RWPE2 (cell line): ENCODE data around the gene CMIP.

Source experiments
- ATAC-seq: fragments of 200-7000 bp; cut with Tn5 transposase; 3 replicates; pipeline ENCODE4 v1.9.1; 2021; ENCODE audit warnings: low read depth
- DNase-seq: peaks from one replicate; pipeline ENCODE4 v3.0.0-alpha.2; 2020; ENCODE audit warnings: low spot score
- H3K27ac ChIP-seq: fragments of 450-650 bp; 2 replicates; pipeline ENCODE4 v1.5.1; 2017; ENCODE audit warnings: mild to moderate bottlenecking; ENCODE audit not compliant: poor library complexity, severe bottlenecking
- H3K27me3 ChIP-seq: fragments of 250-450 bp; sonication (Bioruptor Pico); 2 replicates; pipeline ENCODE4 v1.5.1; 2021; ENCODE audit warnings: mild to moderate bottlenecking, moderate library complexity; ENCODE audit not compliant: insufficient read depth, poor library complexity, severe bottlenecking
- H3K36me3 ChIP-seq: fragments of 250-450 bp; sonication (Bioruptor Pico); 2 replicates; pipeline ENCODE4 v1.5.1; 2020; ENCODE audit warnings: low read depth, mild to moderate bottlenecking, moderate library complexity
- H3K4me1 ChIP-seq: fragments of 250-450 bp; sonication (Bioruptor Pico); 2 replicates; pipeline ENCODE4 v1.5.1; 2021; ENCODE audit warnings: mild to moderate bottlenecking, moderate library complexity; ENCODE audit not compliant: insufficient read depth, poor library complexity, severe bottlenecking
- H3K4me3 ChIP-seq: fragments of 250-450 bp; sonication (Bioruptor Pico); 2 replicates; pipeline ENCODE4 v1.5.1; 2021; ENCODE audit warnings: mild to moderate bottlenecking, moderate library complexity; ENCODE audit not compliant: severe bottlenecking
- H3K9me3 ChIP-seq: fragments of 250-450 bp; sonication (Bioruptor Pico); 2 replicates; pipeline ENCODE4 v1.5.1; 2021; ENCODE audit warnings: mild to moderate bottlenecking, moderate library complexity; ENCODE audit not compliant: severe bottlenecking
- CTCF ChIP-seq: fragments of 450-650 bp; IDR thresholded peaks from one replicate; pipeline ENCODE4 v1.5.1; 2017; ENCODE audit warnings: mild to moderate bottlenecking, moderate library complexity; ENCODE audit not compliant: poor library complexity, severe bottlenecking

Gene CMIP

GRCh38 chr16:81638286-81638945 lies 193.8 kb downstream of the CMIP start:
- H3K9me3 ChIP-seq = no peaks in the 10 kb centered on the region
- H3K27ac ChIP-seq = no peak overlapping the region
- DNase-seq (no peak), ATAC-seq (no peak)
- no peak for TF ChIP-seq CTCF
- H3K4me1 ChIP-seq = no peaks in the 10 kb centered on the region
- peaks cover 8% of the 10 kb centered on the region for H3K36me3 ChIP-seq
- no peaks in the 10 kb centered on the region for H3K27me3 ChIP-seq
- no peak overlapping the region for H3K4me3 ChIP-seq

GRCh38 chr16:81639348-81639747 lies 194.7 kb downstream of the CMIP start:
- DNase-seq (no peak), ATAC-seq (no peak)
- Histone ChIP-seq H3K9me3 (no peaks in the 10 kb centered on the region), H3K4me3 (no peak overlapping the region), H3K4me1 (no peaks in the 10 kb centered on the region), H3K27ac (no peak overlapping the region), H3K36me3 (peaks cover 8% of the 10 kb centered on the region), H3K27me3 (no peaks in the 10 kb centered on the region)
- no peak for TF ChIP-seq CTCF

GRCh38 chr16:81639931-81640680 lies 195.5 kb downstream of the CMIP start:
- DNase-seq = no peak
- Histone ChIP-seq H3K27me3 (no peaks in the 10 kb centered on the region), H3K27ac (no peak overlapping the region), H3K9me3 (no peaks in the 10 kb centered on the region), H3K4me3 (no peak overlapping the region), H3K36me3 (peaks cover 8% of the 10 kb centered on the region), H3K4me1 (peaks cover 7% of the 10 kb centered on the region)
- no peak for ATAC-seq
- TF ChIP-seq CTCF = no peak

- no peak overlapping the region for H3K4me3 ChIP-seq
- DNase-seq (no peak), ATAC-seq (no peak)
- peaks cover 8% of the 10 kb centered on the region; the same call in 1 of the 2 replicates for H3K36me3 ChIP-seq
- no peak overlapping the region for H3K27ac ChIP-seq
- peaks cover 13% of the 10 kb centered on the region for H3K4me1 ChIP-seq
- H3K9me3 ChIP-seq = no peaks in the 10 kb centered on the region
- TF ChIP-seq CTCF = no peak
- H3K27me3 ChIP-seq = no peaks in the 10 kb centered on the region
Observed at GRCh38 chr16:81640681-81641070, 196.1 kb downstream of the CMIP start.
